BE2C (cell line): ENCODE results near the gene SLIT1.

Source experiments
- DNase-seq: peaks from one replicate; pipeline ENCODE4 v3.0.0-alpha.2; 2020
- H3K27me3 ChIP-seq: fragments of 250-450 bp; sonication (Bioruptor Pico); 2 replicates; pipeline ENCODE4 v1.5.1; 2020; ENCODE audit warnings: mild to moderate bottlenecking
- H3K36me3 ChIP-seq: fragments of 250-450 bp; sonication (Bioruptor Pico); 2 replicates; pipeline ENCODE4 v1.5.1; 2020; ENCODE audit warnings: mild to moderate bottlenecking
- H3K4me1 ChIP-seq: fragments of 250-450 bp; sonication (Bioruptor Pico); 2 replicates; pipeline ENCODE4 v1.5.1; 2020
- H3K4me3 ChIP-seq: 2 replicates; pipeline ENCODE4 v1.5.1; 2011; ENCODE audit warnings: low read depth, low read length
- H3K9me3 ChIP-seq: fragments of 250-450 bp; sonication (Bioruptor Pico); 2 replicates; pipeline ENCODE4 v1.5.1; 2020
- TF ChIP-seq, protein P1 (sequence below): IDR thresholded peaks from 2 replicates; pipeline ENCODE4 v1.5.1; 2012; ENCODE audit warnings: mild to moderate bottlenecking, low read depth, low read length

Gene SLIT1

DNA sequence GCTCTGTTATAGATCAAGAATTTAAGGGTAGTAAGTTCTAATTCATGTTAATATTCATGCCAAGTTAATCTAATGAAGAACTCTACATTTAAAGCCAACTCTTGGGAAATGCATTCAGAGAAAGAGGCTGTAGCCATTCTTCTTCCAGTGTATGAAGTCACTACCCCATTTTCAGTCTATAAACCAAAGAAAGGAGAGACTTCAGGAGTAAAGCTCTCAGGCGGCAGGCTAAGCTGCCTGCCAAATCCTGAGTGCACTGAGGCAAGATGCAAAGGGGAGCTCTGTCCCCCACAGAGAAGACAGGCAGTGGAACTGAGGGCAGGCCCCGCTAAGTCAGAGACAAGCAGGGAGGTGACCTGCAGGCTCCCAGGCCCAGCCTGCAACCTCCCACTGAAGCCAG lies 41.5 kb downstream of the SLIT1 start:
- no peaks in the 10 kb centered on the region for H3K27me3 ChIP-seq
- TF ChIP-seq, protein P1, sequence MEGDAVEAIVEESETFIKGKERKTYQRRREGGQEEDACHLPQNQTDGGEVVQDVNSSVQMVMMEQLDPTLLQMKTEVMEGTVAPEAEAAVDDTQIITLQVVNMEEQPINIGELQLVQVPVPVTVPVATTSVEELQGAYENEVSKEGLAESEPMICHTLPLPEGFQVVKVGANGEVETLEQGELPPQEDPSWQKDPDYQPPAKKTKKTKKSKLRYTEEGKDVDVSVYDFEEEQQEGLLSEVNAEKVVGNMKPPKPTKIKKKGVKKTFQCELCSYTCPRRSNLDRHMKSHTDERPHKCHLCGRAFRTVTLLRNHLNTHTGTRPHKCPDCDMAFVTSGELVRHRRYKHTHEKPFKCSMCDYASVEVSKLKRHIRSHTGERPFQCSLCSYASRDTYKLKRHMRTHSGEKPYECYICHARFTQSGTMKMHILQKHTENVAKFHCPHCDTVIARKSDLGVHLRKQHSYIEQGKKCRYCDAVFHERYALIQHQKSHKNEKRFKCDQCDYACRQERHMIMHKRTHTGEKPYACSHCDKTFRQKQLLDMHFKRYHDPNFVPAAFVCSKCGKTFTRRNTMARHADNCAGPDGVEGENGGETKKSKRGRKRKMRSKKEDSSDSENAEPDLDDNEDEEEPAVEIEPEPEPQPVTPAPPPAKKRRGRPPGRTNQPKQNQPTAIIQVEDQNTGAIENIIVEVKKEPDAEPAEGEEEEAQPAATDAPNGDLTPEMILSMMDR: no peak

GRCh38 chr10:97142834-97143233 lies 42.9 kb downstream of the SLIT1 start:
- H3K4me1 ChIP-seq: peaks cover 19% of the 10 kb centered on the region
- no peaks in the 10 kb centered on the region for H3K36me3 ChIP-seq
- H3K9me3 ChIP-seq: no peaks in the 10 kb centered on the region
- TF ChIP-seq, protein P1: no peak
- no peaks in the 10 kb centered on the region for H3K27me3 ChIP-seq
- H3K4me3 ChIP-seq: no peak overlapping the region
- DNase-seq: no peak

More for the DNA sequence above, 41.5 kb downstream of the SLIT1 start:
- Histone ChIP-seq H3K36me3 (no peaks in the 10 kb centered on the region), H3K9me3 (no peaks in the 10 kb centered on the region), H3K4me1 (peaks cover 13% of the 10 kb centered on the region), H3K4me3 (no peak overlapping the region)
- no peak for DNase-seq

DNA sequence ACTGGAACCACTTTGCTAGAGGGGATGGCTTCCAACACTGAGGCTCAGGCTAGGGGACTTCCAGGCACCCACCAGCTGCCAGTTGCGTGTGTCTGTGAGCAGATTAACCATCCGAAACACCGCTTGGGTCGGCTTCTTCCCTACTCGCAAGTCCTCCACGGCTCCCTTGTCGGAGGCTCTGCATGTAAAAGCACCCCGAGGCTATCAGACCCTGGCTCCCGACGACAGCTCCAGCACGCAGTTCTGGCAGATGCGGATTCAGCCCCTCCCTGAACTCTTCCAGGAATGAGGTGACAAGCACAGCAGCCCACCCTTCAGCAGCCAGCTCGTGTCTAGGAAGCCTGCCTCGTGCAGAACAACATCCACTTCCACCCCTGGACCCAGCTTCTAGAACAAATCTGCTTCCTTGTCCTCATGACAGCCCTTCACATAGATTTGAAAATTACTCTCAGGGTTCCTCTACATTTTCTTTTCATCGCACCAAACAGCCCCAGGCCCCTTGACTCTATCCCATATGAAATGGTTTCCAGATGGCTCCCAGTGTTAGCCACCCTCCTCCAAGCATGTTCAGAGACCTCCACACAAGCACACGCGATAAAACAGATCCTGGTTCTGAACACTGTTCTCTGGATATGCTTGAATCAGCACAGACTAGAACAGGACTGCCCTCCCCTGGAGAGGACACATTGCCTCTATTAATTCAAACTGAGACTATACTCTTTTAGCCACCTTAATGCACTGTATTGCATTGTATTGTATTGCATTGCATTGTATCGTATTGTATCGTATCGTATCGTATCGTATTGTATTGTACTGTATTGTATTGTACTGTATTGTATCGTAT lies 44.6 kb downstream of the SLIT1 start:
- TF ChIP-seq, protein P1: peak; percentile 25; the same call in 1 of the 2 replicates
- peak overlapping the region; percentile 11 for H3K4me3 ChIP-seq
- H3K9me3 ChIP-seq: no peaks in the 10 kb centered on the region
- DNase-seq: peak; percentile 83
- no peaks in the 10 kb centered on the region for H3K36me3 ChIP-seq
- H3K27me3 ChIP-seq: no peaks in the 10 kb centered on the region
- H3K4me1 ChIP-seq: peaks cover 19% of the 10 kb centered on the region

GRCh38 chr10:97140049-97140846 lies 45.5 kb downstream of the SLIT1 start:
- peaks cover 19% of the 10 kb centered on the region for H3K4me1 ChIP-seq
- DNase-seq: no peak
- H3K9me3 ChIP-seq: no peaks in the 10 kb centered on the region
- peak overlapping the region; percentile 11 for H3K4me3 ChIP-seq
- no peaks in the 10 kb centered on the region for H3K36me3 ChIP-seq
- TF ChIP-seq, protein P1: no peak
- no peaks in the 10 kb centered on the region for H3K27me3 ChIP-seq

GRCh38 chr10:97139651-97140048 lies 46.1 kb downstream of the SLIT1 start:
- no peak overlapping the region for H3K4me3 ChIP-seq
- TF ChIP-seq, protein P1: no peak
- H3K4me1 ChIP-seq: peaks cover 19% of the 10 kb centered on the region
- no peak for DNase-seq
- H3K27me3 ChIP-seq: no peaks in the 10 kb centered on the region
- no peaks in the 10 kb centered on the region for H3K9me3 ChIP-seq
- H3K36me3 ChIP-seq: no peaks in the 10 kb centered on the region
